IMR-90 (cell line): Measurements from ENCODE around the gene RASGRP1.

Experiments used
- FOS ChIP-seq: fragments of 150-350 bp; IDR thresholded peaks from 2 replicates; pipeline ENCODE4 v1.6.1; 2016; ENCODE audit warnings: low read depth, low read length
- MAFK ChIP-seq: IDR thresholded peaks from 2 replicates; pipeline ENCODE4 v1.6.1; 2012; ENCODE audit warnings: low read depth, low read length, improper control_type of control experiment
- MAZ ChIP-seq: IDR thresholded peaks from 2 replicates; pipeline ENCODE4 v1.6.1; 2012; ENCODE audit warnings: low read depth, mild to moderate bottlenecking, low read length, improper control_type of control experiment, moderate library complexity, borderline replicate concordance
- MXI1 ChIP-seq: IDR thresholded peaks from 2 replicates; pipeline ENCODE4 v1.6.1; 2012; ENCODE audit warnings: low read depth, mild to moderate bottlenecking, low read length, moderate library complexity, borderline replicate concordance
- NFE2L2 ChIP-seq: fragments of 150-350 bp; IDR thresholded peaks from 2 replicates; pipeline ENCODE4 v1.6.1; 2016; ENCODE audit warnings: low read depth, mild to moderate bottlenecking, low read length
- POLR2A ChIP-seq: IDR thresholded peaks from 2 replicates; pipeline ENCODE4 v1.6.1; 2012; ENCODE audit warnings: mild to moderate bottlenecking, low read depth, low read length
- RAD21 ChIP-seq: IDR thresholded peaks from 2 replicates; pipeline ENCODE4 v1.6.1; 2012; ENCODE audit warnings: low read length, improper control_type of control experiment
- RCOR1 ChIP-seq: IDR thresholded peaks from 2 replicates; pipeline ENCODE4 v1.6.1; 2012; ENCODE audit warnings: mild to moderate bottlenecking, low read length, improper control_type of control experiment; ENCODE audit not compliant: insufficient replicate concordance
- RFX5 ChIP-seq: IDR thresholded peaks from 2 replicates; pipeline ENCODE4 v1.8.0; 2012; ENCODE audit warnings: low read depth, mild to moderate bottlenecking, low read length, moderate library complexity
- SMC3 ChIP-seq: fragments of 150-350 bp; IDR thresholded peaks from 2 replicates; pipeline ENCODE4 v1.6.1; 2016; ENCODE audit warnings: low read depth, mild to moderate bottlenecking, antibody characterized with exemption, low read length, moderate library complexity
- TF ChIP-seq, protein P1 (sequence below): conservative IDR thresholded peaks from 2 replicates; pipeline ENCODE4 v1.5.1; 2012; ENCODE audit warnings: mild to moderate bottlenecking, low read depth, low read length, improper control_type of control experiment
- TF ChIP-seq, protein P2 (sequence below): fragments of 150-350 bp; IDR thresholded peaks from 2 replicates; pipeline ENCODE4 v1.6.1; 2017; ENCODE audit warnings: mild to moderate bottlenecking, antibody characterized with exemption, low read length, low read depth
- TF ChIP-seq, protein P3 (sequence below): fragments of 150-350 bp; IDR thresholded peaks from 2 replicates; pipeline ENCODE4 v1.6.1; 2016; ENCODE audit warnings: low read depth, mild to moderate bottlenecking, low read length, moderate library complexity, borderline replicate concordance

DNA sequence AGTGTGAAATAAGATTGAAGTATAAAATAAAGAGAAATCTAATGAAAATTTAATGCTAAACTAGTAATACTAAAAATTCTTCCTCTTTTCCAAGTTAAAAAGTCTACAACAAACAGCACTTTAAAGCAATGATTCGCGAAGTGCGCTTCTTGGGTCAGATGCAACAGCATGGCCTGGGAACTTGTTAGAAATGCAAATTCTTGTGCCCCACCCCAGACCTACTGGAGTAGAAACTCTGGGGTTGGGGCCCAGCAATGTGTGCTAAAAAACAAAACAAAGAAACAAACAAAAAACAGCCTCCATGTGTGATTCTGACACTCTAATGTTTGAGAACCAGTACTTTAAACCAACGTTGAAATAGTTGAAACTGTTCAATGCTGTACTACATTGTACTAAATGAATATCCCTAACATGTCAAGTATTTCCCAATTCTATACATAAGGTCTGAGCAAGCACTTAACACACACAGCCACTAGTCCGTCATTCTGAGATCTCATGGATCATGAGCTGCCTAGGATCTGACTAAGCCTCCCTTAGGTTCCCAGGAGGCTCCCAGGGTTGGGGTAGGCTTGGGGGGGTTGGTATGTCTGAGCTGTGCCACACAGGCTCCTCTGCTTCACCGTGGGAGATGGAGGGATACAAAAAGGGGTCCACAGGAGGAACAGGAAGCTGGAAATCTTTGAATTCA lies 6.1 kb downstream of the RASGRP1 start:
- TF ChIP-seq, protein P1, sequence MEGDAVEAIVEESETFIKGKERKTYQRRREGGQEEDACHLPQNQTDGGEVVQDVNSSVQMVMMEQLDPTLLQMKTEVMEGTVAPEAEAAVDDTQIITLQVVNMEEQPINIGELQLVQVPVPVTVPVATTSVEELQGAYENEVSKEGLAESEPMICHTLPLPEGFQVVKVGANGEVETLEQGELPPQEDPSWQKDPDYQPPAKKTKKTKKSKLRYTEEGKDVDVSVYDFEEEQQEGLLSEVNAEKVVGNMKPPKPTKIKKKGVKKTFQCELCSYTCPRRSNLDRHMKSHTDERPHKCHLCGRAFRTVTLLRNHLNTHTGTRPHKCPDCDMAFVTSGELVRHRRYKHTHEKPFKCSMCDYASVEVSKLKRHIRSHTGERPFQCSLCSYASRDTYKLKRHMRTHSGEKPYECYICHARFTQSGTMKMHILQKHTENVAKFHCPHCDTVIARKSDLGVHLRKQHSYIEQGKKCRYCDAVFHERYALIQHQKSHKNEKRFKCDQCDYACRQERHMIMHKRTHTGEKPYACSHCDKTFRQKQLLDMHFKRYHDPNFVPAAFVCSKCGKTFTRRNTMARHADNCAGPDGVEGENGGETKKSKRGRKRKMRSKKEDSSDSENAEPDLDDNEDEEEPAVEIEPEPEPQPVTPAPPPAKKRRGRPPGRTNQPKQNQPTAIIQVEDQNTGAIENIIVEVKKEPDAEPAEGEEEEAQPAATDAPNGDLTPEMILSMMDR, result no peak
- TF ChIP-seq, protein P2, sequence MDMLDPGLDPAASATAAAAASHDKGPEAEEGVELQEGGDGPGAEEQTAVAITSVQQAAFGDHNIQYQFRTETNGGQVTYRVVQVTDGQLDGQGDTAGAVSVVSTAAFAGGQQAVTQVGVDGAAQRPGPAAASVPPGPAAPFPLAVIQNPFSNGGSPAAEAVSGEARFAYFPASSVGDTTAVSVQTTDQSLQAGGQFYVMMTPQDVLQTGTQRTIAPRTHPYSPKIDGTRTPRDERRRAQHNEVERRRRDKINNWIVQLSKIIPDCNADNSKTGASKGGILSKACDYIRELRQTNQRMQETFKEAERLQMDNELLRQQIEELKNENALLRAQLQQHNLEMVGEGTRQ, result no peak
- TF ChIP-seq POLR2A (no peak), NFE2L2 (no peak), SMC3 (no peak), MXI1 (no peak), FOS (no peak), RFX5 (no peak), RAD21 (no peak), MAFK (no peak), MAZ (no peak), RCOR1 (no peak)
- TF ChIP-seq, protein P3, sequence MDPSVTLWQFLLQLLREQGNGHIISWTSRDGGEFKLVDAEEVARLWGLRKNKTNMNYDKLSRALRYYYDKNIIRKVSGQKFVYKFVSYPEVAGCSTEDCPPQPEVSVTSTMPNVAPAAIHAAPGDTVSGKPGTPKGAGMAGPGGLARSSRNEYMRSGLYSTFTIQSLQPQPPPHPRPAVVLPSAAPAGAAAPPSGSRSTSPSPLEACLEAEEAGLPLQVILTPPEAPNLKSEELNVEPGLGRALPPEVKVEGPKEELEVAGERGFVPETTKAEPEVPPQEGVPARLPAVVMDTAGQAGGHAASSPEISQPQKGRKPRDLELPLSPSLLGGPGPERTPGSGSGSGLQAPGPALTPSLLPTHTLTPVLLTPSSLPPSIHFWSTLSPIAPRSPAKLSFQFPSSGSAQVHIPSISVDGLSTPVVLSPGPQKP, result no peak
